ENCODE measurements around the gene OR1J4.
"Not testable (repeated sequence)": the region's sequence is repeated elsewhere in the genome, so short reads cannot be mapped to it uniquely, and the experiment has no call there.

The OR1J4 gene

GRCh38 chr9:122506964-122507363 lies 12.0 kb upstream of the OR1J4 start:
- TF ChIP-seq CTCF (IDR thresholded peaks at IDR 0.05; ENCODE audit: low read depth, low read length): no peak
- H3K4me3 ChIP-seq (ENCODE audit: low read depth, low read length): no peak overlapping the region

GRCh38 chr9:122510502-122510901 lies 8.4 kb upstream of the OR1J4 start, which contains the start of gene OR1J2:
Gene OR1J2 (plus strand): TSS chr9:122510802. CDS start chr9:122510802, 0 bp downstream.
- H3K4me3 ChIP-seq (ENCODE audit: low read depth, low read length): no peak within 1 kb of the TSS
- TF ChIP-seq CTCF (IDR thresholded peaks at IDR 0.05; ENCODE audit: low read depth, low read length): no peak

- no peak overlapping the region for H3K4me3 ChIP-seq (ENCODE audit: low read depth, low read length)
- TF ChIP-seq CTCF (IDR thresholded peaks at IDR 0.05; ENCODE audit: low read depth, low read length): no peak
Observed at GRCh38 chr9:122518226-122518625, 715 bp upstream of the OR1J4 start.

- no peak for TF ChIP-seq CTCF (IDR thresholded peaks at IDR 0.05; ENCODE audit: low read depth, low read length)
Observed at GRCh38 chr9:122519376-122519775, 435 bp downstream of the OR1J4 start.

GRCh38 chr9:122526602-122527001 lies 7.7 kb downstream of the OR1J4 start:
- H3K4me3 ChIP-seq (ENCODE audit: low read depth, low read length): no peak overlapping the region
- no peak for TF ChIP-seq CTCF (IDR thresholded peaks at IDR 0.05; ENCODE audit: low read depth, low read length)

More at GRCh38 chr9:122519376-122519775, 435 bp downstream of the OR1J4 start:
- no peak overlapping the region for H3K4me3 ChIP-seq (ENCODE audit: low read depth, low read length)

- no peak for TF ChIP-seq CTCF (IDR thresholded peaks at IDR 0.05; ENCODE audit: low read depth, low read length)
- H3K4me3 ChIP-seq (ENCODE audit: low read depth, low read length): no peak within 1 kb of the TSS
Observed at GRCh38 chr9:122527193-122527592, 8.3 kb downstream of the OR1J4 start, which contains the start of gene OR1N1. Gene OR1N1 (minus strand): TSS chr9:122527293. CDS start chr9:122527293, 0 bp downstream.

GRCh38 chr9:122531157-122531556 lies 12.2 kb downstream of the OR1J4 start:
- H3K4me3 ChIP-seq (ENCODE audit: low read depth, low read length): not testable (repeated sequence)

GRCh38 chr9:122536134-122536533 lies 17.2 kb downstream of the OR1J4 start:
- H3K4me3 ChIP-seq (ENCODE audit: low read depth, low read length): no peak overlapping the region
- no peak for TF ChIP-seq CTCF (IDR thresholded peaks at IDR 0.05; ENCODE audit: low read depth, low read length)

GRCh38 chr9:122537066-122537465 lies 18.1 kb downstream of the OR1J4 start:
- not testable (repeated sequence) for H3K4me3 ChIP-seq (ENCODE audit: low read depth, low read length)

All from WI38 (cell line).